ENCODE data around the gene TBX3.

The TBX3 gene

DNA sequence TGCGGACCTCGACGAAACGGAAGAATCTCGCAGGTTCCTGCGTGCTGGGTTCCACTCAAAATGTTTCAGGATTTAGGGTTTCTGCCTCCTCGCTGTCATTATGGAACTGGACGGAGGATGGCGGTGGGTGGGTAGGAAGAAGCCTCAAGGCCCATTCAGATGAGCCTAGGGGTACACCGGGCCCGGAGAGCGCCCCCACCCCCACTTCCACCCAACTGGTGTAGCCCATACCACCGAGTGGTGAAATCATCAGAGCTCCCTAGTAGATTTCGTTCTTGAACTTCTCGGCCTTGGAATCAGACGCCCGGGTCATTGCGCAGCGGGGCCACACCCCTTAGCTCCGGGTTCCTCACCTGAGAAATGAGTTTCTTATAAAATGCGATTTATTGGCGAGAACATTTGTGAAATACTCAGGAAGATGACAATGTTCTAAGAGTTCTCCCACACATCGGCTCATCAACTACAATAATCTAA is 13.3 kb upstream of the TBX3 start:
- in situ Hi-C loops (cut with MboI; ENCODE audit: low sequenced_read_pairs), result no loop called here

DNA sequence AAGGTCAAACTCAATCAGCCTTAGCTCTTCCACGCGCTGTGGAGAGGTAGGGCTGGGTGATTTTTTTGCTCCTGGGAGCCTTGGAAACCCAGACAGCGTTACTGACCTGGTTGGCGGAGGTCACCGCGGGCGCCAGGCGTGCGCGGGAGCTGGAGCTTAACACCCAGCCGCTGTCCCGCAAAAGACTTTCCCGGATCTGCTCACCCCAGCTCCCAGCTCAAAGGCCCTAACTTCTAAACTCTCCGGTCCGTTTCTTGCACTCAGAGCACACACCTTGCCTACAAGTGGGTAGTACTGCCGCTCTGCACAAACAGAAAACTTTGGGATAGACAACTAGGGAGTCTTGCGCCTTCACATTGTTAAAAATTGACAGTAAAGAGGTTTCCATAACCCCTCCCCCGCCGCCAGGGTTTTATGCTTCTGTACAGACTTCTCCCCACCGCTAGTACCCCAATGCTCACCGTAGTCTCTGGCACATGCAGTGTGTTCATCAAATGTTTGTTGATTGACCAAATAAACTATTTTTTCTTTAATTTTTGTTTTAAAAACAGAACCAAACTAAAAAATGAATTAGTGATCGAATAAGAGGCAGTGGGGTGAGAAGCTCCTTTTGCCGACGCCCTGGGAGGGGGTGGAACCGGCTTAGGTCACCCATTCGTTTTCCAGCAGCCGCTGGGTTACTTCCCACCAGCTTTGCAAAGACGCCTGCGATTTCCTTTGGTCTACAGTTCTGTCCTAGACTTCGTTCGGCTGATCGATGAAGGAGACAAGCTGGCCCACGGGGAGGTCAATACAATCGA is 12.7 kb upstream of the TBX3 start:
- in situ Hi-C loops (cut with MboI; ENCODE audit: low sequenced_read_pairs), result no loop called here

DNA sequence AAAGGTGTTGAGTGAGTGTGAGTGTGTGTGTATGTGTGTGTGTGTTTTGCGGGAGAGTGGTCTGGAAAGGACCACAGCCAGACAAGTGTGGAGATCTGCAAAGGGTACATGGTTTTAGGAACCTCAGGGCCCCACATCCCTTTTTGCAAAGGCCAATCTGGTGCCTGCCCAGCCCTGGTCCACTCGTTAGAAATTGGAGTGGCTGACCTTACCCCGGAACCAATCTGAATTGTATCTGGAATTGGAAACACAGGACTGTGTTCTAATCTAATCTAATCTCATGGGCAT is 11.3 kb upstream of the TBX3 start:
- in situ Hi-C loops (cut with MboI; ENCODE audit: low sequenced_read_pairs), result no loop called here

DNA sequence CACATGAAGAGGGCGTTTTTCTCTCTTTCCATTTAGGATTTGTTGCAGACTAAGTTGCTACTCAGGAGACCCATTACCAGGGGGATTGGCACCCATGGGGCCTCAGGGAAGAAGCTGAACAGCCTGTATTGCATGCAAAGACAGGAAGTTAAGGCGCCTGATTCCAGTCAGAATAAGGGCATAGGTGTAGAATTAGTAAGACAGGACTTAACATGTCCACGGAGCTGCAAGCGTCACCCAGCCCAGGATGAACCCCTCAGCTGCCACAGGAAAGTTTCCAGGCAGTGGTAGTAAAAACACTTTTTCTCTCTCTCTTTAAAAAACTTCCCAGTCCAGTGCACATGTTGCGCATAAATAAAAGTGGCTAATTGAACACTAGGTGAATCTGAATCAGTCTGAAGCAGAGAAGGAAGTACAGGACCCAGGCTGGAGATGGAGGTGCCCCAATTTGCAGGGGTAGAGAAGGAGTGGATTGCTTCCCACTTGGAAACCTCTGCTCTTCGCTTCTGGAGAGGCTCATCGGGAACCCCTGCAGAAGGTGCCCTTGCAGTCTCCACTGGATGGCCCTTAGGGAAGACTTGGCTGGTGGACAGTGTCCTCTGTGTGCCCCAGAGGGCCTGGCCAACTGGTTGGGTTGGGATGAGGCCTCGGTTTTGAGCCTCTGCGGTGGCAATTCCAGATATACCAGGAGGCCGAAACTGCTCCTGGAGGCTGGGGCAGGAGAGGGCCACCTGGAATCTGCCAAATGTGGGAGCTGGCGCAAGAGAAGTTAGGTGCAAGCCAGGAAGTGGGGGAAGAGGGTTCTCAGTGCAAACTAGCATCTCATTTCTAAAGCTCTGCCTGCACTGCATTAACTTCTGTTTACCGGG is 10.7 kb upstream of the TBX3 start:
- in situ Hi-C loops (cut with MboI; ENCODE audit: low sequenced_read_pairs), result no loop called here

DNA sequence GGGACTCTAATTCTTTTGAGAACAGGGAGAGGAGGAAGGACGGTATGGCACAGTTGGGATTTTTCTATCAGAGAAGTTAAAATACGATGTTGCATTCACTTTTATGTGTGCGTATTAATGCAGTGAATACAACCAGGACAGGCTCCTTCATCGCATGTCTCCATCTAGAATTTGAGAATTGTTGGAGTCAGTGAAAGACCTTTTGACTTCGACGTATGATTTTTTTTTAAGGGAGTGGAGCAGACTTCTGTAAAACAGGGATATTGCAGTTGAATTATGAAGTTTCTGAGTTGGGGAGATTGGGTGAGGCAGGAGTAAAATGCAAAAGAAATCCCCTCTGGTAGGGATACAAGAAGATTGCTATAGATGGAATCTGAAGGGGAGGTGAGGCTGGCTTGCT is 9.6 kb upstream of the TBX3 start:
- in situ Hi-C loops (cut with MboI; ENCODE audit: low sequenced_read_pairs), result no loop called here

DNA sequence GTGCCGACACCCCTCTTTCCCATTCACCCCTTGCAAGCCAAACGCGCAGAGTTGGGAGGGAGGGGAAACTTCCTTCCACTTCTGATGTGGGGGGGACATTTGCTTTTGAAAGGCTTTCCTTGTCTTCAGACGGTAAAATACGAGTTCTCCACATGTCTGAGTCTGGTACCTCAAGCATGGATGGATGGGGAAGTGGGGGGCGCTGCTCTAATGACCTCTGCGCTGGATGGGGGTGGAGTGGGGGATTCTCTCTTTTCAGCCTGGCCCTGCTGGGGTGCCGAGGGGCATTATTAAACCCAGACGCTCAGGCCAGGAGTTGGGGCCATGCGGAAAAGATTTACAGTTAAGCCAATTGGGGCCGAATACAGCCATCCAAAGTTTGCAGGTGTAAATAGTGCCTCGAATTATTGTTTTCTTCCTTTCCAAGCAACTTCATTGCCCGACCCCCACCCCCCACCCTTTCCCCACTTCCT is 9.1 kb upstream of the TBX3 start:
- in situ Hi-C loops (cut with MboI; ENCODE audit: low sequenced_read_pairs), result no loop called here

DNA sequence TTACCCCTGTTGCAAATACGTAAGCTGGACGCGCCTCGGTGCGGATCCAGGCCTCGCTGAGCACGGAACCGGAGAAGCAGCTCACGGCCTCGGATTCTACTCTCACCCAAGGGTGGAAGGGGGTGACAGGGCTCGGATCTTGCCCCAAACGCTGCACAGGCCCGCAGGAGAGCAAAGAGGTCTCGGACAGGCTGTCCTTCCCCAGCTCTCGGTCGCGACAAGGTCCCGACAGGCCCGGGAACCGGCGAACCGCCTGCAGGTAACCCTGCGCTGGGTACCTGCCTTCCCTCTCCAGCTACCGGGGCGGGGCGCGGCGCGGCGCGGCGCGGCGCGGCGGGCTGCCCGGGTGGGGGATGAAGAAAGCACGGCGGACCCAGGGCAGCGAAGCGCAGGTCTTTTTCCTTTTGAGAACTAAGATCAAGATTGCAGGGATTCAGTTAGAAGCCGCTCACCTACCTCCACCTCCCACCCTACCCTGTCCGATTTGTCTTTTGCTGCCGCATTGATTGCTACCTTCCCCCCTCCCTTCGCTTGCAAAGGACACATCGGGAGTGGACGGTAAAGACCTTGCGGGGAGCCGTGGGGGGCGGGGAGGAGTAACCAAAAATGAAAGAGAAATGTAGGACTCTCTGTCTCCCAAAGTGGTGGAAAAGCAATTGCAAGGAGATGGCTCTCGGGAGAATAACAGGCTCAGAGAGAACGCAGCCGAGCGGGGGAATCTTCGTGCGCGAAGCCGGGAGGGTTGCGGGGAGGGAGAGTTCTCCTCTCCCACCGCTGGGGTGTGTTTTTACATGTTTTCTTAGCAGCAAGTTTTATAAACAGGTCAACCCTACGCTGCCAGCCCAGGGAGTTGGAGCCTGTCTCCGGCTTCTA is 8.4 kb upstream of the TBX3 start:
- in situ Hi-C loops (cut with MboI; ENCODE audit: low sequenced_read_pairs), result no loop called here

DNA sequence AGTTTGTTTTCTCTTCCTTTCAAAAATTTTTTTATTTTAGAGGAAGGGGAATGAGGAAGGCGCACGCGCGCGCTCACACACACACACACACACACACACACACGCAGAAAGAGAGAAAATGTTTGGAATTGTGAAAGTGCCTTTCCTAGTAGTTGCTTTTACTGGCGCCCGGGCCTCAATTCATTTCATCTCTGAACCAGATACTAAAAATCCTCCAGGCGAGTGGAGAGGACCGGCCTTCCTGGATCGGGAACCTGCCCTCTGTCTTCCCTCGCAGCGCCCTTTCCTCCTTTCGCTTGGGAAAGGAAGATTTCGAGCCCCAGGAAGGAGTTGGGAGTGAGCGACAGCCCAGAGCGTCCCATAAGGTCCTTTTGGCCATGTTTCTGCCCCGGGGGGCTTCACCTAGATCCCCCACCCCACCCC is 7.8 kb upstream of the TBX3 start:
- in situ Hi-C loops (cut with MboI; ENCODE audit: low sequenced_read_pairs), result no loop called here

DNA sequence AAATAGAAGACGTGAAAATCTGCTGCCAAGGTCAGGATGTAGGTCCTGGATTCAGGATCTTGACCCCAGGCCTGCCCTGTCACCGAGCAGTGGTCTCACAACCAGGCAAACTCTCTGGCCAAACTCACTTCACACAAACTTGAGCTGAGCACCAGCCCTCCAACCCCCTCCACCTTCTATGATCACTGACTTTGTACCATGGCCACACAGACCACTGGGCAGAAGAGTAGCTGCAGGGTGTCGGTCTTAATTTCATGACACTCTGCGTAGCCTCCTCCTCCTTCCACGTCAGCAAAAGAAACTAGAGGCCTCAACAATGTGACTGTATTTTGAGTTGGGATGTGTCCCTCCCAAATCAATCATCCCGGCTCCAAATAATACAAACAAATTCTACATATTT is 7.2 kb upstream of the TBX3 start:
- in situ Hi-C loops (cut with MboI; ENCODE audit: low sequenced_read_pairs), result no loop called here

DNA sequence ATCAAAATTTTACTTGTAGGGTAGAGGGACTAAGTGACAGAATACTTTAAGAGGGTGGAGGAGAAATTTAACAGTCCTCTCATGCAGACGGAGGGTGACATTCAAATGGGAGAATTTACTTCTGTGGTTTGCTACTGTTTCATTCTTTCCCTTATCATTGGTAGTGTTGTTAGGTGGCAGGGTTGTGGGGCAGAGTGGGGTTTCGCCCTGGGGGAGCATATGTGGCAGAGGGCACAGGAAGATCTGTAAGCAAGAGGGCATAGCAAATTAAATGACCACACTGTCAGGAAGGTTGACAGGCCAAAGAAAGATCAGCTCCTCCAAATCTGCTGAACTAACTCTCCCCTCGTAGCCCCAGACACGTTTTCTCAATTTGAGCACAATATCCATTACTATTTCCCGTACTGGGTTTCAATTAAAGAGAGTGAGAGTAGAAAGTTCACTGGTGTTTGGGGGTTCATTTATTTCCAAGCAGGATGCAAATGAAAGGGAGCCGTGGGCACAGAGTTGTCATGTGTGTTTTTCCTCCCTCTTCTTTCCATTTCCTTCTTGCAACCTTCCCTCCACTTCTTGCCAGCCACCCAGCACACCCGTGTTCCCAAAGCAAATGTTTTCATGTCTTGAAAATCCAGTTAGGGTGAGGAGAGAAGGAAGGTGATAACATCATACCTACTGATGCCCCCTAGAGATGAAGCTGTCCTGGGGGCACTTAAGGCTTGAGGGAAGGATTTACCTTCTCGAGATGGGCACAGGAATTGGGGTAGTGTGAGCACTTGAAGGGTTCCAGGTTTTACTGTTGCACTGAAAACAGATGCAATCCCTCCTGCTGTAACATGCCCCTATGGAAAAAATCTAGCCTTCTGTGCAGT is 6.5 kb upstream of the TBX3 start:
- in situ Hi-C loops (cut with MboI; ENCODE audit: low sequenced_read_pairs), result no loop called here

DNA sequence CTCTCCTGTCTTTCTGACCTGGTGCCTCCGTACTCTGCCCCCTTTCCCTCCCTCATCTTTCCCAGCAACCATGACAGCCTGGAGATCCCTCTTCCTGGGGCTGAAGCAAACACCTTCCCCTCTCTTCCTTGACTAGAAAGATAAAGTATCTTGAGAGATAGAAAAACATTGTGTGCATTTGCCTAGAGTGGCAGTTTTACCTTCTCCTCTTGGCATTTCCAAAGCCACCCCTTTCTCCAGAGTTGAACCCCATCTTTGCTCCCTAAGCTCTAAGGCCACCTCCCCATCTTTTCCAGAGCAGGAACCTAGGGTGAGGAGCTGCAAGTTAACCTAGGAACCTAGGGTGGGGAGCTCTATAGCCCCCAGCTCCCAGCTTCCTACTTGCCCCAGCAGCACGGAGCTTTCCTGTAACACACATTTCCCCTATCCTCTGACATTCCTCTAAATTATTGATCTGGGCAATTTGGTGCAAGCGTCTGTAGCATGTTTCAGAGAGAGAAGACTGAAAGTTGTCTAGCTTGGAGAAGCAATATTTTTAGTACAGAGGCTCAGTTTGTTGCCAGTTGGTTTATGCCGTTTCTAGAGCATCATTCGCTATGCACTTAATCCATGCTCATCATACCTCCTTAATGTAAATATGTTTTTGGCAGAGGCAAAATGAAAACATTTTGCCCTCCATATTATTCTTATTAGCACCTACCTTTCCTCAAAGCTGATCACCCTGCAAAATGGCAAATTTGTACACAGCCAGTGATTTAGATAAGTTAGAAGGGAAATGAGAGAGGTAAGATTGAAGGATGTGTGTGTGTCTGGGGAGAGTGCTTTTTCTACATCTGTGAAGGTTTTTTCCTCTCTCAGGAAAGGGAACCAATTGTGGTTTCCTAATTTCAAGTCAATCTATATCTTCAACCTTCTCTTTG is 5.4 kb upstream of the TBX3 start:
- in situ Hi-C loops (cut with MboI; ENCODE audit: low sequenced_read_pairs), result no loop called here

DNA sequence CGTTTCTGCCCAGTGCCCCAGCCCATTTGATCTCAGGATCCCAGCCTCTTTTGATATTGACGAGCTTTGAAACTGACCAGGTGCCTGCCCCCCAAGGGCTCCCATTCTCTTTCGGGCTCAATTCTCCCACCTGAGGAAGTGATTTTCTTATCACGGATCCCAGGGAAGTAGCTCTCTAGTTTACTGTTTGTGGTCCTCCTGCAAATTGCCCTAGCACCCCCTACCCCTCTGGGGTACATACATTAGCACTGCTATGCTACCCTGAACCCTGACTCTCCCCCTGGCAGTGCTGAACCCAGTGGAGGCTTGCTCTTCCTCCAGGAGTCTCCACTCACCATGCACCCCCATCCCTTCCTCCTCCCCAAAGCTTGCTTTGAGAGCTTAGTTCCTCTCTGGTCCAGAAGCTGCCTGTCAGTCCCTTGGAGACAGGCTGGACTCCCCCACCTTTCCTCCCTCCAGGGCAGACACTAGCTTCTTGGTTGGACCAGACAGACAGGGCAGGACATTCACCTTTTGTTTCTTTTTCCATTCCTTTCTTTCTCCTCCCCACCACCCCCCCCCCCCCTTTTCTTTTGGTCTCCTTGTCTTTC is 4.4 kb upstream of the TBX3 start:
- in situ Hi-C loops (cut with MboI; ENCODE audit: low sequenced_read_pairs), result no loop called here

DNA sequence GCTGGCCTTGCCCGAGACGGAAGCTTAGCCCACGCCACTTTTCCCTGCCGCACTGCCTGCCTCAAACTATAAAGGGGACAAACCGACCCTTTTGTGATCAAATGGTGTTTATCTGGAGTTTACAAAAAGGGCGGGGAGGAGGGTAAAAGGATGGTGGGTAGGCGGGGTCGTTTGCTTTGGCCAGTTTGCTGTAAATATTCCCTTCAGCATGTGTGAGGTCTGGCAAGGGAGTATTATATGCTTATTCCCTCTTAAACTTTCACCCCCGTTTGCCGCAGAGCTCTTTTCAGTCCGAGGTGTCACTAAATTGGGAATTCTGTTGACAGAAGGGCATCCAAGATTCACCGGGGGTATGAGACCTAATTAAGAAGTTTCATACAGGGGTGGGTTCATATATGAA is 3.8 kb upstream of the TBX3 start:
- in situ Hi-C loops (cut with MboI; ENCODE audit: low sequenced_read_pairs), result no loop called here

DNA sequence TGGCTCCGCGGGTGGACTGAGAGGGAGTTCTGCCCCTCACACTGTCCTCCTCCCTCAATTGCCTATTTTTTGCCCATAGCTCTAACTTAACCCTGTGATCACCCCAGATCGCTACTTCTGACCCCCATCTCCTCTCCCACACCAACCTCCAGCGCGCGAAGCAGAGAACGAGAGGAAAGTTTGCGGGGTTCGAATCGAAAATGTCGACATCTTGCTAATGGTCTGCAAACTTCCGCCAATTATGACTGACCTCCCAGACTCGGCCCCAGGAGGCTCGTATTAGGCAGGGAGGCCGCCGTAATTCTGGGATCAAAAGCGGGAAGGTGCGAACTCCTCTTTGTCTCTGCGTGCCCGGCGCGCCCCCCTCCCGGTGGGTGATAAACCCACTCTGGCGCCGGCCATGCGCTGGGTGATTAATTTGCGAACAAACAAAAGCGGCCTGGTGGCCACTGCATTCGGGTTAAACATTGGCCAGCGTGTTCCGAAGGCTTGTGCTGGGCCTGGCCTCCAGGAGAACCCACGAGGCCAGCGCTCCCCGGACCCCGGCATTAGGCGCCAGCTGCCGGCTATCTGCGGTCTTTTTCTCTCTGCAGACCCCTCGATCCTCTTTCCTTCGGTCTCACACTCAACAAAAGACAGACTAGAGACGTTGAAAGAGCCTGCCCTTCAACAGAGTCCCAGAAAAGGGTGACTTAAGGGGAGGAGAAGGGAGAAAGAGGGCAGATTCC is 3.0 kb upstream of the TBX3 start:
- in situ Hi-C loops (cut with MboI; ENCODE audit: low sequenced_read_pairs), result no loop called here

DNA sequence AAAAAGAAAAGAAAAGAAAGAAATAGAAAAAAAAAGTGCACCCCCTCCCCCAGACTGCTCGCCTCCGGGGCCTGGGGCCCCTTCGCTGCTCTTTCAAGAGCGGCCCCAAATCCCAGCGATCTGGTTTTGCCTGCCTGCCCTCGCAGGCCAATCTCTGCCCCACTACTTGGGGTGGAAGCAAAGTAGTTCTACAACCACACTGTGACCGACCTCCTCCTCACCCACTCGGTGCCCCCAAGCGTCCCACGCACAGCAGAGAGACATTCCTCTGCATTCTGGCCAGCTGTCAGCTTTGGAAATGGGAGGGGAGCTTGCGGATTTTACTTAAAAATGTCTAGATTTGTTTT is 2.4 kb upstream of the TBX3 start:
- in situ Hi-C loops (cut with MboI; ENCODE audit: low sequenced_read_pairs), result no loop called here

DNA sequence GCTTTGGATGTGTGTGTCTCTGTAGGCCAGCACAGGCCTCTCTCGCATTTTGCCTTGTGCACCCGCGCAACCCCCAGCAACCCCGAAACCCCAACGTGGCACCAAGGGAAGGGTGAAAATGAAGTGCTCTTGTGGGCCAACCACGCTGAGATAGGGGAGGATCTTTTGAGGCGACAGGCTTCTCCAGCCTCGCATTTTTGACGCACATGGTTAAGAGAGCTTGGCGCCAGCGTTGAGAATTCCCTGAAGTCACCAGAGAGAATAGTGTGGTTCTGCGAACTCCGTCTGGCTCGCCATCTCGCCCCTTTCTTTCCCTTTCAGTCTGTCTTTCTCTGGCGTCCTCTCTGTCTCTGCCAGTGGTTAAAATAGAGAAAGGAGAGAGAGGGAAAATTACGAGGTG is 1.9 kb upstream of the TBX3 start:
- in situ Hi-C loops (cut with MboI; ENCODE audit: low sequenced_read_pairs), result no loop called here

DNA sequence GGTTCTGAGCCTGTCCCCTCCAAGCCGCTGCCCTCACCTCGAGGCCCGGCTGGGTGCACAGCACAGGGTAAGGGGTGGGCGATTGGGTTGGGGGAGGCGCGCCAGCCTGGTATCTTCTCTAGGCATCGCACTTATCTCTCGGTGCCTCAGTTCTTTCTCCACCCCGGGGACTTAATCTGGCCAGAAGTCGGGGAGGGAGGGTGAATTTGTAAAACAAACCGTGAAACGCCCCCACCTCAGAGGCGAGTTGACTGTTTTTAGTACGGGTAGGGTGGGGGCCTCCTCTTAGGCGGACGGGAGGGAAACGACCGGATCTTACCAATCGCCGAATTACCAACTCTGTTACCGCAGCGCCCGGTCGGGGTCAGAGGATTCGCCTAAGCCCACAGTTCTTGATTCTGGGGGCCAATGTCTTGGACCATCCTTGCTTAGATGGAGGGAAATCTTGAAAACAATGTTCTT is 1.4 kb upstream of the TBX3 start:
- in situ Hi-C loops (cut with MboI; ENCODE audit: low sequenced_read_pairs), result no loop called here

DNA sequence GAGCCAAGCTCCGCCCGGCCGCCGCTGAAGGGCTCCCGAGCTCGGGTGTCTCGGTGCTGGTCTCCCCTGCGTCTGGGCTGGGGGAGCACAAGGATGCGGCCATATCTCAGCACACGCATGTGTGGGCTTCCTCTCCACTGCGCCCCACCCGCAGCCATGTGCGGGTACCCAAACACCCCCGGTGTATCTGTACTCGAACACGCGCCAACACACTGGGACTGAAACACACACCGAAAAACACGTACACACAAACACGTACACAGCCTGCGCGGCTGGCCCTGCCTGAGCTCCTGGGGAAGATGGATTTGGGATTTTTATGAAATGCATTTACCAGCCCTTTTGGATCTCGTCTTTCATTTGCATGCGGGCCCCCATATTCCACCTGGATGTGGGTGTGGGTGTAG is 897 bp upstream of the TBX3 start:
- in situ Hi-C loops (cut with MboI; ENCODE audit: low sequenced_read_pairs), result no loop called here
